HEK293T (cell line): ENCODE measurements around the gene FBXO41.

Experiments
- ARNT ChIP-seq: fragments of 450-650 bp; IDR thresholded peaks from 2 replicates; pipeline ENCODE4 v1.6.1; 2017; ENCODE audit warnings: mild to moderate bottlenecking
- BHLHE40 ChIP-seq: fragments of 450-650 bp; IDR thresholded peaks from 2 replicates; pipeline ENCODE4 v1.6.1; 2016; ENCODE audit warnings: mild to moderate bottlenecking, moderate library complexity, borderline replicate concordance
- CTBP1 ChIP-seq: fragments of 450-650 bp; IDR thresholded peaks from 2 replicates; pipeline ENCODE4 v1.6.1; 2016; ENCODE audit warnings: borderline replicate concordance
- ELF4 ChIP-seq: fragments of 450-650 bp; IDR thresholded peaks from 2 replicates; pipeline ENCODE4 v1.6.1; 2017; ENCODE audit warnings: antibody characterized with exemption
- FOXA1 ChIP-seq: fragments of 450-650 bp; IDR thresholded peaks from 2 replicates; pipeline ENCODE4 v1.6.1; 2016; ENCODE audit warnings: mild to moderate bottlenecking
- FOXK2 ChIP-seq: fragments of 450-650 bp; IDR thresholded peaks from 2 replicates; pipeline ENCODE4 v1.6.1; 2016; ENCODE audit warnings: mild to moderate bottlenecking
- FOXM1 ChIP-seq: fragments of 450-650 bp; IDR thresholded peaks from 2 replicates; pipeline ENCODE4 v1.6.1; 2017; ENCODE audit warnings: mild to moderate bottlenecking, borderline replicate concordance
- HDGF ChIP-seq: fragments of 450-650 bp; IDR thresholded peaks from 2 replicates; pipeline ENCODE4 v1.6.1; 2017; ENCODE audit warnings: antibody characterized with exemption, borderline replicate concordance
- NFRKB ChIP-seq: fragments of 450-650 bp; IDR thresholded peaks from 2 replicates; pipeline ENCODE4 v1.6.1; 2016; ENCODE audit warnings: mild to moderate bottlenecking, moderate library complexity
- SP1 ChIP-seq: fragments of 450-650 bp; IDR thresholded peaks from 2 replicates; pipeline ENCODE4 v1.6.1; 2017
- SUZ12 ChIP-seq: fragments of 450-650 bp; IDR thresholded peaks from 2 replicates; pipeline ENCODE4 v1.6.1; 2016; ENCODE audit warnings: mild to moderate bottlenecking
- TARDBP ChIP-seq: fragments of 450-650 bp; IDR thresholded peaks from 2 replicates; pipeline ENCODE4 v1.6.1; 2016
- TF ChIP-seq, protein P1 (sequence below): fragments of 450-650 bp; IDR thresholded peaks from 2 replicates; pipeline ENCODE4 v1.6.1; 2016

DNA sequence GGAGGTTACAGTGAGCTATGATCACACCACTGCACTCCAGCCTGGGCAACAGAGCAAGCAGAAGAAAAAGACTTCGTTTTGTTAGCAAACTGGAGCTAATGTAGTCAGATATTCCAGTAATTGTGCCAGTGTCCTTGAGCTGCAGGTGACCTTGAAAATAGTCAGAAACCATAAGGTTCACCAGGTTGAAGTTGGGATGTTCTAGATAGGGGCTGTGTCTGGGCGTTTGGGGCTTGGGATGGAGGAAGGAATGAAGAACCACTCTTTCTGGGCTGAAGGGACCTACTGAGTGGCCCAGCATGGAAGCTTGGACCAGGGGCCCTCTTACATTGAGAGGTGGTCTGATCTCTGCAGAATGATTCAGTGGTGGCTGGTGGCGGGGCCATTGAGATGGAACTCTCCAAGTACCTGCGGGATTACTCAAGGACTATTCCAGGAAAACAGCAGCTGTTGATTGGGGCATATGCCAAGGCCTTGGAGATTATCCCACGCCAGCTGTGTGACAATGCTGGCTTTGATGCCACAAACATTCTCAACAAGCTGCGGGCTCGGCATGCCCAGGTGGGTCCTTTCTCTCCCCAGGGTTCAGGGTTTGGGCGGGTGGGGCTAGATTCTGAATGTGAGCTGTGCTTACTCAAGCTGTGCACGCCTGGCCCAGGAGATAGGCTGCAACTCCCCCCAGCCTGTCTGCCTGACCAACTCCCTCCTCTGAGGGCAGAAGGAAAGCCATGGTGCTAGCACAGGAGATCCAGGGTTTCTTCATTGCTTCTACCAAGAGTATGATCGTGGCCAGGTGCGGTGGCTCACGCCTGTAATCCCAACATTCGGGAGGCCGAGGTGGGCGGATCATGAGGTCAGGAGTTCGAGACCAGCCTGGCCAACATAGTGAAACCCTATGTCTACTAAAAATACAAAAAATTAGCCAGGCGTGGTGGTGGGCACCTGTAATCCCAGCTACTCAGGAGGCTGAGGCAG lies 33.1 kb downstream of the FBXO41 start:
- TF ChIP-seq, protein P1, sequence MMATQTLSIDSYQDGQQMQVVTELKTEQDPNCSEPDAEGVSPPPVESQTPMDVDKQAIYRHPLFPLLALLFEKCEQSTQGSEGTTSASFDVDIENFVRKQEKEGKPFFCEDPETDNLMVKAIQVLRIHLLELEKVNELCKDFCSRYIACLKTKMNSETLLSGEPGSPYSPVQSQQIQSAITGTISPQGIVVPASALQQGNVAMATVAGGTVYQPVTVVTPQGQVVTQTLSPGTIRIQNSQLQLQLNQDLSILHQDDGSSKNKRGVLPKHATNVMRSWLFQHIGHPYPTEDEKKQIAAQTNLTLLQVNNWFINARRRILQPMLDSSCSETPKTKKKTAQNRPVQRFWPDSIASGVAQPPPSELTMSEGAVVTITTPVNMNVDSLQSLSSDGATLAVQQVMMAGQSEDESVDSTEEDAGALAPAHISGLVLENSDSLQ, result no peak
- TF ChIP-seq TARDBP (no peak), ARNT (no peak), ELF4 (no peak), SUZ12 (no peak), BHLHE40 (no peak), FOXM1 (no peak), SP1 (no peak), FOXK2 (no peak), NFRKB (no peak), FOXA1 (no peak), HDGF (no peak), CTBP1 (no peak)
